ENCODE measurements around the gene SCN4B.

Gene SCN4B

DNA sequence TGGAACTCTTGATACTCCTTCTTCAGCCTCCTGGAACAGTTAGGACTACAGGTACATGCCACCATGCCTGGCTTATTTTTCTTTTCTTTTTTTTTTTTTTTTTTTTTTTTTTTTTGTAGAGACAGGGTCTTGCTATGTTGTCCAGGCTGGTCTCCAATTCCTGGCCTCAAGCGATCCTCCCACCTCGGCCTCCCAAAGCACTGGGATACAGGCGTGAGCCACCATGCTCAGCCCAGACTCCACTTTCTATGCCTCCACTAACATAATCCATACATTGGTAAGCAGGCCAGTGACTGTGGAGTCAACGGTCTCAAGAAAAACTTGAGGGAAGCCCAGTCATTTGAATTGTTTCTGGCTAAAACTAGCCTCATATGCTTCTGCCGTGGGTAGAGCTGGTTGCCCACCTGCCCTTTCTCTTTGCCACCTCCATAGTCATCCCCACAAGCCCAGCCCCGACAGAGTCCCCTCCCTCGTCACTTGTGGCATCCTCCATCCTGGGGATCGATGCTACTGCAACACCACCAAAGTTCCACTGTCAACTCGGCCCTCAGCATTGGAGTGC lies 21.5 kb upstream of the SCN4B start:
- DNase-seq (ENCODE audit: low spot score) = no peak

DNA sequence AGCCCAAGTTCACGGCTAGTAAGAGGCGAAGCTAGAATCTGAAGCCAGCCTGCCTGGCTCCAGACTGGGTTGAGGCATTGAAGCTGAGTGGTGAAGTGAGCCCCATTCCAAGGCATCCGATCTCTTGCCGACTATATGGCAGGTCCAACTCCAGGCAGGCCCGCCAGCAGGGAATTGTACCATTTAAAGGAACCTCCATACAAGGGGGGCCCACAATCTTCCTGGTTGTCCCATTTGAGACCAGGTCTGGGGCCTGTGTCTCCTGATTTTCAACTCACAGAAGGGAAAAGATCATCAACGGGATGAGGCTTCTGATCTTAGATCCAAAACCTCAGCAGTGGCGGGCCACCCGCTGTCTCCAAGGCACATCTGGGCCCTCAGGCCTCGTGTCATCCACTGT lies 19.7 kb upstream of the SCN4B start:
- DNase-seq (ENCODE audit: low spot score) = no peak

DNA sequence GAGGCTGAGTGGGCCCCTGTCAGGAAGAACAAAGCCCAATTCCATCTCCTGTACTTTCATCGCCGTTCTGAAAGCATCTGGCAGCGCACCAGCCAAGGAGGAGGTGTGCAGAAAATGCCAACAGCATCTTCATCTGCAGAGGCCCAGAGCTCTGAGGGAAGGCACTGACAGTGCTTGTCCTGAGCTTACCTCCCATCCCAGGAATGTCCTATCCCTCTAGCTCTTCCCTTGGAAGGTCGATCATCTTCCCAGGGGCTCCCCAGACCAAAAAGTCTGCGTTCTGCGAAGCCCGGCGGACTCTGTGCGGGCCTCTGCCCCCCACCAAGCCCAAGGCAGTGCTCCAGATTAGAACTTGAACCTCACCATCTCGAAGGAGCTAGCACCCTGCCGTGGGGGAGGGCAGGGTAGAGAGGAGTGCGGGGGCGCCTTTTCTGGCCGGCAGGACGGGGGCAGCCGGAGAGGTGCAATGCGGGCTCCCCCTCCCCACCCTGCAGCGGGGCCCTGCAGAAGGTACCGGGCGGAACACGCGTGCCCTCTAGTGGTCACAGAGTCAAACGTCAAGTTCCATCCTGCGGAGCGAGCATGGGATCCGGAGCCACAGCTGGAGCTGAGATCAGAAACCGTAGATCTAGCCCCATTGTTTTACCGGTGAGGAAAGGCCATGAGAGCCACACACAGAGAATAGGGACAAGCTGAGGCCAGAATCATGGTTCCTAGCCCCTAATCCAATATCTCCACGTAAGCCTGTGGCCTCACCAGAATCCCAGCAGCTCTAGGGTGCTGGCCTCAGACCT lies 18.8 kb upstream of the SCN4B start:
- DNase-seq (ENCODE audit: low spot score) = peak; percentile 84

DNA sequence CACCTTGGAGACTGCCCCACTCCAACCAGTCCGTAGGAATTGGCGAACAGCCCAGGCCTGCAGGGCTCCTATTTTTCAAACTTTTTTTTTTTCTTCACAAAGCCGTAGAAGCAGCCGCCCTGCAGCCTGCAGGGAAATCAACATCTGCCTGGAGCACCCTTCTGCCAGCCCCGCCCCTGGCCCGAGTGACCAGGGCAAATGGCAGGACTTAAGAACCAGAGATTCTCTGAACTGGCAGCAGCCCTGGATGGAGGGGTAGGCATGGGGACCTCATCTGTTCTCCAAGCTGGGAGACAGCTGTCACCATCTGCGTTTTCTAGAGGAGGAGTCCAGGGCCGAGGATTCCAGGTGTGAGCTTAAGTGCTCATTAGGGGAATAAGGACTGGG lies 18.3 kb upstream of the SCN4B start:
- no peak for DNase-seq (ENCODE audit: low spot score)

GRCh38 chr11:118170231-118170630 lies 17.6 kb upstream of the SCN4B start:
- DNase-seq (ENCODE audit: low spot score) = no peak

- no peak for DNase-seq (ENCODE audit: low spot score)
These were observed 16.9 kb upstream of the SCN4B start for GRCh38 chr11:118169300-118170140.

GRCh38 chr11:118168751-118169150 lies 16.1 kb upstream of the SCN4B start:
- no peak for DNase-seq (ENCODE audit: low spot score)

DNA sequence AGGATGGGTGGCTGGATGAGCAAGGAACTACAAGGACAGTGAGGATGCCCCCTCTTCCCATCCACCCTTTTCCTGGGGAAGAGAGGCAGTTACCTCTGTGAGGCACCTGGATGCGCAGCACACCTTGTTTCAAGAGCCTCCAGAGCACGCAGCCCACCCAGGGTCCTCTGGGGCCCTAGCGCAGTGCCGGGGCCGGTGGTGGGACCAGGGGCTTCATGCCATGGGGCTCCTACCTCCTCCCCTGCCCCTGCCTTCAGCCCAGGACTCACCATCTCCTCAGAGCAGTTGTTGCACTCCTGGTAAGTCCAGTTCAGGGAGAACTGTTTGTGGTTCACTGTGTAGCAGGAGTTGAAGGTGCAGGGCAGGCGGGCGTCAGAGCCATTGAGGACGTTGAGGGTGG lies 15.7 kb upstream of the SCN4B start:
- no peak for DNase-seq (ENCODE audit: low spot score)

DNA sequence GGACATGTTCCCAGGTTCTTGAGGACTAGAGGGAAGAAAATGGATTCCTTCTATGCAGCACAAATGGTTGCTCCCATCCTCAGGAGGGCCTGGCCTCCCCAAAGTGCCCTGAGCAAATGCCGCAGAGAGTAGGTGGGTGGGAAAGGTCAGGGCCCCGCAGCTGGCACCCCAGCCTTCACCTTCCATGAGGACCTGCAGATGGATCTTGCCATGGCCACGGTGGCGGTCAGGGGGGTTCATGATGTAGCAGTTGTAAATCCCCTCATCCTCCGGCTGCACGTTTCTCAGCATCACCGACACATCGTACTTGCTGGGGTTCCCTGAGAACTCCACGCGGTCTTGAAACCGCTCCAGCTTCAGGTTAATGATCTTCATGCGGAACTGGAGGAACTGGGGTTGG lies 15.3 kb upstream of the SCN4B start:
- DNase-seq (ENCODE audit: low spot score) = no peak

DNA sequence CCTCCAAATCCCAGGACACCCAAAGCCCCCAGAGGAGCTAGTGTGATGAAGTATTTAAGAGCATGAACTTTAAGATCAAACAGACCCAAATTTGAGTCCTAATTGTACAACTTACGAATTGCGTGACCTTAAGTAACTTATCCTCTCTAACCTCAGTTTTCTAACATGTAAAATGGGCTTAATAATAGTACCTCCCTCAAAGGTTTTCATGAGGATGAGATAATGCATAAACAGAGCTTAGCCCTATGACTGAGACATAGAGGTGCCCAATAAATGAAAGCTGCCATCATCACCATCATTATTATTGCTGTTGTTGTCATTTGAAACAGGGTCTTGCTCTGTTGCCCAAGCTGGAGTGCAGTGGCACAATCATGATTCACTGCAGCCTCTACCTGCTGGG lies 14.6 kb upstream of the SCN4B start:
- no peak for DNase-seq (ENCODE audit: low spot score)

DNA sequence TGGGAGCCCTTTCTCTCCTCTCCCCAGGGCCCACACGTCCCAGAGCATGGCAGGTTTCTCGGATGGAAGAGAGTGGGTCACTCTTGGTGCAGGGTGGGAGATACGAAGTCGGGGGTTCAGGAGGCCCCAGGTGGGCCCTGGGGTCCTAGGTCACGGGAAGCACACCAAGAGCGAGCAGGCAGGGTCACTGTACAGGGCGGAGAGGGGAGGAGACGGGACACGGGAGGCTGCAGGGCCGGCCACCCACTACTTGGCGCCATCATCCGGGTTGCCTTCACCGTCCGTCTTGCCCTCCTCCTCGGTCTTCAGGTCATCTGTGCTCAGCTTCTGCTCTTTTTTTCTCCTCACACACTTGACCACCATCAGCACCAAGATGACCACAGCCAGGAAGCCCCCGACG lies 14.0 kb upstream of the SCN4B start:
- DNase-seq (ENCODE audit: low spot score) = no peak

DNA sequence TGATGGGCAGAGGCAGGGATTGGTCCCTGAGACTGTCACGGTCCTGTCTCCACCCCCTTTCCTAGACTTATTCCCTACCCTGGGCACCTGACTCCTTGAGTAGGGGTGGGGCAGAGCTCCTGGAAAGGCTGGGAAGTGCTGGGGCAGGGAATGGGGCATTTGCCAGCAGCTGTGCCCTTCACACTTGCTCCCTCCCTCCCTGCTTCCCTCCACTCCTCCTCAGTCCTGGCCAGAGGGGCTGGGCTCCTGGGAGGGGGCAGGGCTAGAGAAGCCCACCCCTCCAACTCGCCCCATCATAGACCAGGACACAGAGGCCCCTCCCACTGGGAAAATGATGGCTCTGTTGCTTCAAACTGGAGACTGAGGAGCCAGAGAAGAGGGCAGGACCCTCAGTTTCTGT lies 12.3 kb upstream of the SCN4B start:
- DNase-seq (ENCODE audit: low spot score) = no peak

DNA sequence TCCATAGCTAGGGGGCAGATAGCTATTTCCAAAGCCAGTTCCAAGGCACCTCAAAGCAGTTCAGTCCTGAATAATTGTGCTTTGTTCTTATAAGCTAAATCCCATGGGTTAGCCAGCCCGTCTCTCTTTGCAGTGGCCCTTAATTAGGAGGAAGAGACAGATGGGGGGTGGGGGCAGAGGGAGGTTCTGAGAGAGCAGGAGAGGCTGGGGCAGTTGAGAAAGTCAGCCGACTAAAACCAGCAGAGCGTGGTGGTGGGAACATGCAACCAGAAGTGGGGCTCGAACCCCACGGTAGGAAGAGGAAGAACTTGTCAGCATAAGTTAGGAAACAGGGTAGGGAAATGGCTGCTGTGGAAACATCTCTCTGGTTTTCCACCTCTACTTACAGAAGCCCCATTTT lies 10.9 kb upstream of the SCN4B start:
- DNase-seq (ENCODE audit: low spot score) = no peak

DNA sequence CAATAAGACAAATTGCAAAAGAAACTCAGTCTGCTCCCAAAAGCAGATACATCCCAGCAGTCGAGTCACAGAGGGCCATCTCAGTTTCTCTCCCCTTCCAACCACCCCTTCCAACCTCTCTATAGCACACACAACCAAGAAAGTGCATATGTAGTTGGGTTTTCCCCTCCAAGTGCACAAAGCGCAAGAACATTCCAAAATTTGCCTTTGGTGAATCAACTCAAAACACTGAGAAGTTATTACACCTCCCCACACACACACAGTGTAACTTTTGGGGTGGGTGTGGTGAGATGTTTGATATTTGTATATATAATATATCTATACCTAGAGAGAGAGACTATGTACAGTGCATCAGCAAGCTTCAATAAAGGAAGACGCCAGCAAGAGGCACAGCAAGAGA lies 10.2 kb upstream of the SCN4B start:
- DNase-seq (ENCODE audit: low spot score) = no peak

GRCh38 chr11:118161786-118162185 lies 9.2 kb upstream of the SCN4B start:
- DNase-seq (ENCODE audit: low spot score) = no peak

GRCh38 chr11:118157186-118157895 lies 4.7 kb upstream of the SCN4B start:
- DNase-seq (ENCODE audit: low spot score) = no peak

DNA sequence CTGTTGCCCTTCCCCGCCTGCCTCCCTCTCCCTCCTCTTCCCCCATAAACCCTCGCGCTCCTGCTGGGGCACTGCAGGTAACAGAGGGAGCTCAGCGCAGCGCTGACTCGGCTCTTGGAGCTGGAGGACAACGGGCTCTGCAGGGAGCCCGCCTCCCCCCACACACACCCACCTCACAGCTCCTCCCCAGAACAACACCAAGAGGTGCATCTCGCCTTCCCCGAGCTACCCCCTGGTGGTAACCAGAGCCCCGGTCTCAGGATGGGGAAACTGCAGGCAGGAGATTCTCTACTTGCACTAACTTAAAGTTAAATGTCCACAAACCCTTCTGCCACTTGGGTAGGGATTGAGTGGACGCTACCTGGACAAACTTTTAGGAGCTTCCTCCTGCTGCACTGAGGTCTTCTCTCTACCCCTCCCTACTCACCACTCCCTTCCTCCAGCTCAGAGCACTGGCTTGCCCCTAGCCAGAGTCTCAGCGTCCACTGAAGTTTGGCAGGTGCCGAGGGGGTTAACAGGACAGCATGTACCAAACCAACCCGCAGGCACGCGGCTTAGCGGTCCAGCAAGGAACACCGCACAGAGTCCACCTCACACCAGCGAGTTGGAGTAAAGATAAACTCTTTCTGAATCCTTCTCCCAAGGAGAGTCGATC lies 4.0 kb upstream of the SCN4B start:
- no peak for DNase-seq (ENCODE audit: low spot score)

- DNase-seq (ENCODE audit: low spot score) = no peak
These were observed 3.3 kb upstream of the SCN4B start for GRCh38 chr11:118155776-118156530.

- no peak for DNase-seq (ENCODE audit: low spot score)
These were observed 2.0 kb upstream of the SCN4B start for GRCh38 chr11:118154641-118155040.

GRCh38 chr11:118153976-118154375 lies 1.4 kb upstream of the SCN4B start:
- DNase-seq (ENCODE audit: low spot score) = no peak

GRCh38 chr11:118153516-118153915 lies 893 bp upstream of the SCN4B start:
- no peak for DNase-seq (ENCODE audit: low spot score)

Data from AG08395 (cell line).